ENCODE results near the gene SDHB. TPM values are rescaled to one million over a fixed set of nuclear protein-coding genes. Genes with fewer than 3 reads are reported as not detected.

SDHB gene
- total RNA-seq, 1 donor from 2014 or later = 156 TPM

GRCh38 chr1:16978139-16978538 lies 75.7 kb downstream of the SDHB start:
- H3K27ac Mint-ChIP-seq = no peak overlapping the region
- H3K4me1 Mint-ChIP-seq = peaks cover 7% of the 10 kb centered on the region

GRCh38 chr1:16977377-16977776 lies 76.5 kb downstream of the SDHB start:
- Mint-ChIP-seq H3K36me3 (ENCODE audit: low read depth) (peaks cover 2% of the 10 kb centered on the region), H3K4me3 (no peak overlapping the region), H3K27me3 (peaks cover 20% of the 10 kb centered on the region), H3K27ac (no peak overlapping the region), H3K9me3 (no peaks in the 10 kb centered on the region), H3K4me1 (peaks cover 7% of the 10 kb centered on the region)
- DNase-seq = no peak
- intact Hi-C loops (cut with micrococcal nuclease) = no loop called here

More at GRCh38 chr1:16978139-16978538, 75.7 kb downstream of the SDHB start:
- Mint-ChIP-seq H3K27me3 (peaks cover 23% of the 10 kb centered on the region), H3K9me3 (no peaks in the 10 kb centered on the region), H3K4me3 (no peak overlapping the region), H3K36me3 (ENCODE audit: low read depth) (peaks cover 2% of the 10 kb centered on the region)
- no peak for DNase-seq
- intact Hi-C loops (cut with micrococcal nuclease) = no loop called here

- no peak overlapping the region for H3K4me3 Mint-ChIP-seq
- H3K27ac Mint-ChIP-seq = no peak overlapping the region
- H3K4me1 Mint-ChIP-seq = peaks cover 7% of the 10 kb centered on the region
- intact Hi-C loops (cut with micrococcal nuclease) = no loop called here
- H3K36me3 Mint-ChIP-seq (ENCODE audit: low read depth) = peaks cover 2% of the 10 kb centered on the region
- H3K9me3 Mint-ChIP-seq = no peaks in the 10 kb centered on the region
- no peak for DNase-seq
- H3K27me3 Mint-ChIP-seq = peaks cover 20% of the 10 kb centered on the region
These were observed 76.9 kb downstream of the SDHB start for GRCh38 chr1:16976966-16977365.

- DNase-seq = no peak
- intact Hi-C loops (cut with micrococcal nuclease) = no loop called here
- H3K27ac Mint-ChIP-seq = no peak overlapping the region
- H3K9me3 Mint-ChIP-seq = no peaks in the 10 kb centered on the region
- peaks cover under 1% of the 10 kb centered on the region for H3K36me3 Mint-ChIP-seq (ENCODE audit: low read depth)
- H3K27me3 Mint-ChIP-seq = peaks cover 10% of the 10 kb centered on the region
- peaks cover 2% of the 10 kb centered on the region for H3K4me1 Mint-ChIP-seq
- no peak overlapping the region for H3K4me3 Mint-ChIP-seq
These were observed 78.0 kb downstream of the SDHB start for GRCh38 chr1:16975838-16976237.

GRCh38 chr1:16975211-16975610 lies 78.6 kb downstream of the SDHB start:
- H3K4me1 Mint-ChIP-seq = no peaks in the 10 kb centered on the region
- no peak overlapping the region for H3K4me3 Mint-ChIP-seq
- no peaks in the 10 kb centered on the region for H3K9me3 Mint-ChIP-seq
- H3K27me3 Mint-ChIP-seq = peaks cover 7% of the 10 kb centered on the region
- H3K27ac Mint-ChIP-seq = no peak overlapping the region
- intact Hi-C loops (cut with micrococcal nuclease) = no loop called here
- no peak for DNase-seq
- no peaks in the 10 kb centered on the region for H3K36me3 Mint-ChIP-seq (ENCODE audit: low read depth)

- intact Hi-C loops (cut with micrococcal nuclease) = no loop called here
- Mint-ChIP-seq H3K9me3 (no peaks in the 10 kb centered on the region), H3K4me1 (no peaks in the 10 kb centered on the region), H3K27me3 (no peaks in the 10 kb centered on the region), H3K27ac (no peak overlapping the region), H3K36me3 (ENCODE audit: low read depth) (no peaks in the 10 kb centered on the region), H3K4me3 (no peak overlapping the region)
- no peak for DNase-seq
These were observed 80.6 kb downstream of the SDHB start for GRCh38 chr1:16973215-16973614.

- H3K4me1 Mint-ChIP-seq = no peaks in the 10 kb centered on the region
- H3K27ac Mint-ChIP-seq = no peak overlapping the region
- H3K36me3 Mint-ChIP-seq (ENCODE audit: low read depth) = no peaks in the 10 kb centered on the region
- intact Hi-C loops (cut with micrococcal nuclease) = no loop called here
- H3K9me3 Mint-ChIP-seq = no peaks in the 10 kb centered on the region
- no peak for DNase-seq
- H3K4me3 Mint-ChIP-seq = no peak overlapping the region
- H3K27me3 Mint-ChIP-seq = no peaks in the 10 kb centered on the region
These were observed 81.5 kb downstream of the SDHB start for GRCh38 chr1:16972189-16972895.

- H3K9me3 Mint-ChIP-seq = no peaks in the 10 kb centered on the region
- H3K4me3 Mint-ChIP-seq = no peak overlapping the region
- no peak overlapping the region for H3K27ac Mint-ChIP-seq
- intact Hi-C loops (cut with micrococcal nuclease) = no loop called here
- no peaks in the 10 kb centered on the region for H3K27me3 Mint-ChIP-seq
- peaks cover 2% of the 10 kb centered on the region for H3K36me3 Mint-ChIP-seq (ENCODE audit: low read depth)
- DNase-seq = no peak
- no peaks in the 10 kb centered on the region for H3K4me1 Mint-ChIP-seq
These were observed 82.3 kb downstream of the SDHB start for GRCh38 chr1:16971341-16972188.

- DNase-seq = no peak
- Mint-ChIP-seq H3K9me3 (no peaks in the 10 kb centered on the region), H3K4me3 (no peak overlapping the region), H3K27ac (no peak overlapping the region), H3K4me1 (peaks cover 2% of the 10 kb centered on the region), H3K36me3 (ENCODE audit: low read depth) (peaks cover 6% of the 10 kb centered on the region), H3K27me3 (no peaks in the 10 kb centered on the region)
- intact Hi-C loops (cut with micrococcal nuclease) = no loop called here
These were observed 83.5 kb downstream of the SDHB start for GRCh38 chr1:16970132-16970910.

- Mint-ChIP-seq H3K36me3 (ENCODE audit: low read depth) (peaks cover 6% of the 10 kb centered on the region), H3K27me3 (no peaks in the 10 kb centered on the region), H3K9me3 (no peaks in the 10 kb centered on the region), H3K4me3 (no peak overlapping the region), H3K27ac (no peak overlapping the region), H3K4me1 (peaks cover 2% of the 10 kb centered on the region)
- intact Hi-C loops (cut with micrococcal nuclease) = no loop called here
- no peak for DNase-seq
These were observed 84.2 kb downstream of the SDHB start for GRCh38 chr1:16969651-16970050.

GRCh38 chr1:16969057-16969611 lies 84.7 kb downstream of the SDHB start:
- Mint-ChIP-seq H3K9me3 (no peaks in the 10 kb centered on the region), H3K4me3 (no peak overlapping the region), H3K36me3 (ENCODE audit: low read depth) (peaks cover 6% of the 10 kb centered on the region), H3K4me1 (peaks cover 2% of the 10 kb centered on the region), H3K27ac (no peak overlapping the region), H3K27me3 (no peaks in the 10 kb centered on the region)
- no peak for DNase-seq
- intact Hi-C loops (cut with micrococcal nuclease) = no loop called here
